ENCODE results near the gene THEMIS.
"Not testable (repeated sequence)": the region's sequence is repeated elsewhere in the genome, so short reads cannot be mapped to it uniquely, and the experiment has no call there.

The THEMIS gene

GRCh38 chr6:127690092-127690491 is 210.8 kb downstream of the THEMIS start:
- DNase-seq (ENCODE audit: insufficient read length, low spot score) (no peak), FAIRE-seq (peak; percentile 80)
- peak; percentile 63 for TF ChIP-seq CTCF (IDR thresholded peaks at IDR 0.05; ENCODE audit: insufficient read depth, missing control alignments)

GRCh38 chr6:127687490-127687889 is 213.4 kb downstream of the THEMIS start:
- not testable (repeated sequence) for FAIRE-seq; DNase-seq (ENCODE audit: insufficient read length, low spot score)

GRCh38 chr6:127686084-127686483 is 214.8 kb downstream of the THEMIS start:
- FAIRE-seq (no peak), DNase-seq (ENCODE audit: insufficient read length, low spot score) (no peak)
- TF ChIP-seq CTCF (IDR thresholded peaks at IDR 0.05; ENCODE audit: insufficient read depth, missing control alignments) = no peak

GRCh38 chr6:127684501-127684900 is 216.4 kb downstream of the THEMIS start:
- FAIRE-seq (no peak), DNase-seq (ENCODE audit: insufficient read length, low spot score) (no peak)
- no peak for TF ChIP-seq CTCF (IDR thresholded peaks at IDR 0.05; ENCODE audit: insufficient read depth, missing control alignments)
